ENCODE measurements around the gene AFM.
"Not testable (repeated sequence)": the region's sequence is repeated elsewhere in the genome, so short reads cannot be mapped to it uniquely, and the experiment has no call there.

Gene AFM

DNA sequence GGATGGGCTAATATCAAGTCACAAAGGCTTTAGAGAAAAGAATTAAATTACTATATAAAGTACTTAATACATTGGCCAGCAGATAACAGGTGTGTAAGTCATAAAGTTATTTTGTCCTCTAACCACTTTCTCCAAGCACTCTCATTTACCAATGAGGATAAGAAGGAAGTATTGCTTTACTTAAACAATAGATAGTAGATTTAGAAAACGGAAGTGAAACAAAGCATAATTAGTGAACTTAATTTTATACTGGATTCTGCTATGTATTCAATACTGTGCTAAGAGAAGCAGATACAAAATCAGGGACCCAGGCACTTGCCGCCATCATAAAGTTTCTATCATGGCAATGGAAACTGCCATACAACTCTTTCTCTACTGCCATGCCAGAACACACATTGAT, 24.0 kb downstream of the AFM start:
- DNase-seq (ENCODE audit: low spot score), result no peak

DNA sequence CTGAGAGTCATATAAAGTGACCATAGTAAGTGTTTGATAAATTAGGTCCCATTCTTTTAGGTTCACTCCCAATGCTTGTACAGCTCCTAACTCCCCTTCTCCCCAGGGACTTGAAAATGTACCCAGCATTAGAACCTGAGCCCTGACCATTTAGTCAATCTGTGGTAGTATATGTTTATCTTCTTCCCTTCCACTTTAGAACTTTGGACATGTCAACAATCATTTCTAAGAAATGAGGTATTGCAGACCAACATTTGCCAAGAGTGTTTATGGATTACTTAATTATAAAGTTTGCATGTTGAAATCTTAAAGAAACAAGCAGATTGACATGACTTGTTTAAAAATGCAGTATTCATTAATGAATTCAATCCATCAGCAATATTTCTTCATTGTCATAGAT, 26.0 kb downstream of the AFM start:
- DNase-seq (ENCODE audit: low spot score), result no peak

DNA sequence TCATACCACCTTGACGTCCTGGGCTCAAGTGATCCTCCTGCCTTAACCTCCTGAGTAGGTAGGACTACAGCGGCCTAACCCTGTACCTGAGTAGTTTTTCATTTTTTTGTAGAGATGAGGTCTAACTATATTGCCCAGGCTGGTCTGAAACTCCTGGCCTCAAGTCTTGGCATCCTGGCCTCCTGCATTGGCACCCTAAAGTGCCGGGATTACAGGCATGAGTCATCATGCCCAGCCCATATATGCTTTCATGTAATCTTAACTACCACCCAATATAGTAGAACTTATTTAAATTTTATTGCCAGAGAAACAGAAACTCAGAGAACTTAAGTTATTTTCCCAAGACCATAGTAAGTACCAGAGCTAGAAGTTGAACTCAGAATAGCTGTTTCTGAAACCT, 27.1 kb downstream of the AFM start:
- DNase-seq (ENCODE audit: low spot score), result no peak

DNA sequence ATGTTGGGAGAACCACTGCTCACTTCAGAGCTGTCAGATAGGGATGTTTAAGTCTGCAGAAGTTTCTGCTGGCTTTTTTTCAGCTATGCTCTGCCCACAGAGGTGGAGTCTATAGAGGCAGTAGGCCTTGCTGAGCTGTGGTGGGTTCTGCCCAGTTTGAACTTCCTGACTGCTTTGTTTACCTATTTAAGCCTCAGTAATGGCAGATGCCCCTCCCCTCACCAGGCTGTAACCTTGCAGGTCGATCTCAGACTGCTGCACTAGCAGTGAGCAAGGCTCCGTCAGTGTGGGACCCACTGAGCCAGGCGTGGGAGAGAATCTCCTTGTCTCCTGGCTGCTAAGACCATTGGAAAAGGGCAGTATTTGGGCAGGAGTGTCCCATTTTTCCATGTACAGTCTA, 36.8 kb downstream of the AFM start:
- DNase-seq (ENCODE audit: low spot score), result no peak

DNA sequence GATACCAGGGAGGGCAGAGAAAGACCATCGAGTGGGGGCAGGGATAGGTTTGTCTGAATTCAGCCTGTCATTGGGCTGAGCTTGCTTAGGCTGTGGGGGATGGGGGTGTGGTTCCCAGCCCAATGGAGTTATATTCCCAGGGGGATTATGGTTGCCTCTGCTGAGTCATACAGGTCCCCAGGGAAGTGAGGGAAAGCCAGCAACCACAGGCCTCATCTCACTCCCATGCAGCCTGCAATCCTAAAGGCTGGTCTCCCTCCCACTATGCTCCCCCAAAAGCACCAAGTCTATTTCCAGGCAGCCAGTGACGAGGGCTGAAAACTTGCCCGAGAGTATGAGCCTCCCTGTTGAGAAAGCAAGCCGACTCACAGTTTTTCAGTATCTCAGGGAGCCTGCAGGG, 39.3 kb downstream of the AFM start:
- DNase-seq (ENCODE audit: low spot score), result no peak

DNA sequence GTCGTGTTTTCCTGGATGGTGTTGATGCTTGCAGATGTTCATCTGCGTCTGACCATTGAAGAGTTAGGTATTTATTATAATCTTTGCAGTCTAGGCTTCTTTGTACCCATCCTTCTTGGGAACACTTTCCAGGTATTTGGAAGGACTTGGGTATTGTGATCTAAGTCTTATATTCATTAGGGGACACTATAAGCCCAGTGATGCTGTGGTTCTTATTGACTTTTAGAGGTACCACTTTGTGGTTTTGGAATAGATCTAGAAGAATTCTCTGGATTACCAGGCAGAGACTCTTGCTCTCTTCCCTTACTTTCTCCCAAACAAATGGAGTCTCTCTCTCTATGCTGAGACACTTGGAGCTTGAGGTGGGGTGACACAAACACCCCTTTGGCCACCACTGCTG, 41.6 kb downstream of the AFM start:
- DNase-seq (ENCODE audit: low spot score), result no peak

DNA sequence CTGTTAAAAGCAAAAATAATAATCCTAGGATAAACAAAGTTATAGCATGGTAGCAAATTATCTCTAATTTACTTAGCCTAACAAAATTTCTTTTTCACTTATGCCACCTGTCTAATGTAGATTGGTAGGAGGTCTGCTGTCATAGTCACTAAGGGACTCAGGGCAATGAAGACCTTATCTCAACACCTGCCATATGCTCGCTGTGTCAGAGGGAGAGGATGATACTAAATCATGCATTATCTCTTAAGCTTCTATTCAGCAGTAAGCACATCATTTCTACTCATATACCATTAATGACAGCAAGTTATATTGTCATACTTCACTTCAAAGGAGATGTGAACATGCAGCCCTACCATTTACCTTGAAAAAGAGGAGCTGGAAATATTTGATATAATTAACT, 44.1 kb downstream of the AFM start:
- no peak for DNase-seq (ENCODE audit: low spot score)

DNA sequence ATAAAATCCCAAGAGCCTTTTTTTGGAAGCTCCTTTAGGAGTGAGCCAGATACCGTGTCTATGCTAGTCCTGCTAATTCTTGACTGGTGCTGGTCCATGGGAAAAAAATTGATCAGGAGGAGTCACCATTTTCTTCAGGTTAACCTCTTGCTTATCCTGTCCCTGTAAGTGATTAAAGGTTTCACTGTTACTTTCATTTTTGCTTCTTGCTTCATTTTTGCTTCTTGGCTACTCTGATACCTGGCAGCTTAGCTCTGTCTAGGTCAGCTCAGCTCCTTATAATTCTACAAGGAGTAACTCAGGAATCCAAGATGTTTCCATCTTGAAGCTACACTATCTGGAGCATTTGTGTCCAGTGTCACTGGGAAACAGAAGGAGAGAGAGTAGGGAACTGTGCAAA, 45.7 kb downstream of the AFM start:
- no peak for DNase-seq (ENCODE audit: low spot score)

DNA sequence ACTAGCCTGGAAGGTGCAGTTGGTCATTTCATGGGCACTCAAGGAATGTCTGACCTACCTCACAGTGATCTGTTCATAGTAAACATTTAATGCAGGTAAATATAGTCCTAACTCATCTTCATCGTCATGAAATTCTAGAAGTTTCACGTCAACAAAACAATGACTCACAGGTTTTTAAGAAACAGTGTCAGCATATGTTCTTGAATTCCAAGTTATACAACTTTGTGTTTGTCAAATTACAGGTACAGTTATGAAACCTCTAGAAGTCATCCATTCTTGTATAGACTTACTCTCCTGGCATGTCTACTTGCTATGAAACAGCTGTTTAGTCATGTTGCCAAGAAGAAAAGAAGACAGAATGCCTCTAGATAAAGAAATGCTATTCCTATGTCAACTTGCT, 46.6 kb downstream of the AFM start:
- no peak for DNase-seq (ENCODE audit: low spot score)

DNA sequence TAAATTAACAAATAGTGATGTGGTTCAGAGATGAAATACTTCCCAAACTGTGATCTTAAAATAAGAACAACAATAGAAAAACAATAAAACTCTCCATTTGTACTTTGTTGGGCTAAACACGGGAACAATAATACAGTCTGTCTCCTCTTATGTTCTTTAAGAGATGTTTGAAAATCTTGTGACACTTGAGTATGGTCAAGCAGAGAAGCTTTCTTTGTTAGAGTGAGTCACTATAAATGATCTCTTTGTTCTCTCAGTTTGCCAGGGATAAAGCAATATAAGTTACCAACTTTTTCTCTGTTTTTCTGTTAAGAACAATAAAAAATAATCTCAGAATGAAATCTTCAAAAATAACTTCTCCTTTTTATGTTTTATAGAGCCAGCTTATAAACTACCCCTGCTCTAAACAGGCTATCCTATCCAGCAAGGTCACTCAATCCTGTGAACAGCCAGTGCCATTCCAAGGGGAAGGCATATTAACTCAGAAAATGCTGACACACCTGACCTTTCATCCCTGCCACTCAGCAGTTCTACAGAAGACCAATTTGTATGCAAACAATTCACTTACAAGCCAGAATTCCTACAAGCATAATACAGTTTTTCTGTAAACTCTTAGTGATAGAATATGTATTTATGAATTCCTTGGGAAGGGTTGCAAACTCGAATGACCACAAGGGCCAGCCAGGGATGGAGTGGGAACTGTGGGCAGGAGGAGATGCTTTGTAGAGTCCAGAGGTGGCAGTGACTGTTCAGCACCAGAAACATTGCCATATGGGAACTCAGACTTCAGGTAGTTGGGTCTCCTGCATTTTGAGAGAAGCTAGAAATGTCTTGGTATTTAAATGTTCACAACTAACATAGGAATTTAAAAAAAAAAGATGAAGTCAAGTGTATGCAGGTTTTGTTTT, 52.2 kb downstream of the AFM start:
- DNase-seq (ENCODE audit: low spot score), result no peak

DNA sequence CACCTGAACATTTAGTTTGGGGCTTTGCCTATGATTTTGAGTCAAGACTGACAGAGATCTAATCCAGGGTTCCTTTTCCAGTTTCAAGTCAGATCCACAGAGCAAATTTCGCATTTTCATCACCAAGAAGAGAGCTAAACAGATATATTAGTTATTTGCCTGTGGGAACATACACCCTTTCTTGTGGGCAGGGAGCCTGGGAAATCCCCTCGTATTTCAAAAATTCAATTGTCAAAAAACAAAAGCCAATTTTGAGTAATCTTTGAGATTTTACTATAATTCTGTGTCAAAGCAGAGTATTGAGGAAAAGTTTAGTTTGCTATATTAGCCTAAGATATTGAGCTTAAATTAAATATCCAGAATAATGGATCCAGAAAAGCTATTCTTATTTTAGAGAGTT, 56.6 kb downstream of the AFM start:
- no peak for DNase-seq (ENCODE audit: low spot score)

DNA sequence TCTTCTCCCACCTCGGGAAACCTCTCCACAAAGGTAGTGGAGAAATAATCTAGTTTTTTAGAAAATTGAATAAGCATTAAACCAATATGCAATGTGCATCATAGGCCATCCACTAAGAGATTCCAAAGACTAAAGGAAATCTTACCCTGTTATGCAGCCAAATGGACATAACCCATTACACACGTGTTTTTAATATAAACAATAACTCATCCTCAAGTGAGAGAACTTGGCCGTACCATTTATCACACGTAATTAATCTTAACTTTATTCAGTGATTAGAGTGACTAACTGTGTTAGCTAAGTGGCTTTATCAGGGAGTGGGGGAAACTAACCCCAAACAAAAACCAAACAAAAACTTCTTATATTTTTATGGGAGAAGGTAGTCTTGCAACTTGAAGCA, 57.8 kb downstream of the AFM start:
- no peak for DNase-seq (ENCODE audit: low spot score)

DNA sequence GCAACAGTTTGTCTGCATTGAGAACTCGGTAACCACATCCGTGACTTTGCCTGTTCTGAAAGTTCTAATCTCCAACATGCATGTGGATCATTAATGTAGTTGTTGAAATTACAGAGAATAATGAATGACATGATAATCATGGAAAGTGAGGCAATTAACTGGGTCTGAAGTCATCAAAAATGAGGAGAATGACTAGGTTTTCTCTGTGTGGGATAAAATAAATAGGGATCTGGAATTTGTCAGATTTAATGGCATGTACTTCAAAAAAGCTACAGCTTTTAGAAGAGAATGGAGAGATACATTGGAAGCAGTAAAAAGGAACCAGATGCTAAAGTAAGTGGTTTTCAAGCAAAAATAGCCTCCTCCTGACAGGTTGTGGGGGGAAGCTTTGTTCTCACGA, 59.3 kb downstream of the AFM start:
- DNase-seq (ENCODE audit: low spot score), result no peak

DNA sequence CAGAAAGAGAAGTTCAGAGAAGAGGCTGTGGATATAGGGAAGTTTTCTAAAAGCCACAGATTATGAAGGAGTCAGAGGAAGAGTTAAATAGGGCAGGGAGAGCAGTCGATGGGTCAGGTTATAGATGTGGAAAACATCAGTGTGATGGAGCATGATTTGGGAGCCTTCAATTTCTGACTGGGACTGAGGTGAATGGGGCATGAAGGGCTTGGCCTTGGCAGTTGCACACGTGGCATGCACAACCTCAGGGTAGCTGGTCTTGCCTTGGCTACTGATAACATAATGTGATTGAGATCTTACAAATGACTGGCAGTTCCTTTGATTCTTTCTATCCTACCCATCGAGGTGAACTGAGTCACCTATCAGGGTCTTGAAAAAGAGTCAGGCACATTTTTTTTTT, 59.7 kb downstream of the AFM start:
- DNase-seq (ENCODE audit: low spot score), result no peak

DNA sequence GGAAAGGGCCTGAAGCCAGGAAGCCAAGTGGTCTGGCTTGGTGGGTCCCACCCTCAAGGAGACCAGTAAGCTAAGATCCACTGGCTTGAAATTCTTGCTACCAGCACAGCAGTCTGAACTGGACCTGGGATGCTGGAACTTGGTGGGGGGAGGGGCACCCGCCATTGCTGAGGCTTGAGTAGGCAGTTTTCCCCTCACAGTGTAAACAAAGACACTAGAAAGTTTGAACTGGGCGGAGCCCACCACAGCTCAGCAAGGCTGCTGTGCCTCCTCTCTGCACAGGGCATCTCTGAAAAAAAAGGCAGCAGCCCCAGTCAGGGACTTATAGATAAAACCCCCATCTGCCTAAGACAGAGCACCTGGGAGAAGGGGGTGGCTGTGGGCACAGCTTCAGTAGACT, 63.1 kb downstream of the AFM start:
- DNase-seq (ENCODE audit: low spot score), result no peak

DNA sequence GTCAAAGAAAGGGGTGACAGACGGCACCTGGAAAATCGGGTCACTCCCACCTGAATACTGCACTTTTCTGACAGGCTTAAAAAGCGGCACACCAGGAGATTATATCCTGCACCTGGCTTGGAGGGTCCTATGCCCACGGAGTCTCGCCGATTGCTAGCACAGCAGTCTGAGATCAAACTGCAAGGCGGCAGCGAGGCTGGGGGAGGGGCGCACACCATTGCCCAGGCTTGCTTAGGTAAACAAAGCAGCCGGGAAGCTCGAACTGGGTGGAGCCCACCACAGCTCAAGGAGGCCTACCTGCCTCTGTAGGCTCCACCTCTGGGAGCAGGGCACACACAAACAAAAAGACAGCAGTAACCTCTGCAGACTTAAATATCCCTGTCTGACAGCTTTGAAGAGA, 69.3 kb downstream of the AFM start:
- DNase-seq (ENCODE audit: low spot score), result not testable (repeated sequence)

Data from hematopoietic multipotent progenitor cell treated with erythropoietin and hydrocortisone succinate and interleukin-3 and kit ligand, for 17 days (in vitro differentiated cells).